Endothelial cell of umbilical vein (primary cell): ENCODE measurements around the gene PLOD2. TPM values are rescaled to one million over a fixed set of nuclear protein-coding genes. Genes with fewer than 3 reads are reported as not detected.

Experiments
- BruUV-seq: library from RNA; stranded (reverse); fragments of 400-500 nt; replicated peaks from 2 replicates; lab custom pipeline; 2021; lab: Mats Ljungman, UMichigan
- CTCF ChIA-PET: fragments of 300-600, 350-600 bp; sonication (Branson Sonifier 250); formaldehyde crosslinking; loops from one replicate; lab custom pipeline; 2021; ENCODE audit warnings: antibody characterized with exemption, inconsistent platforms; lab: Charles Lee
- POLR2A ChIA-PET: fragments of 300-600, 350-600 bp; sonication (Branson Sonifier 250); formaldehyde crosslinking; loops from one replicate; lab custom pipeline; 2021; ENCODE audit warnings: antibody characterized with exemption, inconsistent platforms; lab: Charles Lee
- DNase-seq: peaks from one replicate; pipeline ENCODE4 v3.0.0-alpha.2; 2011; ENCODE audit warnings: low read depth, low spot score
- FAIRE-seq: peaks from 2 replicates; lab custom pipeline; 2011; peaks lifted over from hg19 to GRCh38; lab: Jason Lieb, UNC
- H2AFZ ChIP-seq: 2 replicates; pipeline ENCODE4 v1.6.0; 2012; ENCODE audit warnings: low read depth, low read length, control low read depth, inconsistent platforms
- H3K27ac ChIP-seq: 2 replicates; pipeline ENCODE4 v1.5.1; 2011; ENCODE audit warnings: low read depth, mild to moderate bottlenecking, control low read depth, low read length, moderate library complexity; ENCODE audit not compliant: insufficient read depth
- H3K27me3 ChIP-seq, 2 experiments: 2 replicates each; pipeline versions ENCODE4 v1.6.0 to v1.6.1; 2011; ENCODE audit warnings: low read length in 2 of 2, mixed read lengths in 1 of 2; ENCODE audit not compliant: control insufficient read depth in 2 of 2, insufficient read depth in 2 of 2
- H3K36me3 ChIP-seq, 2 experiments: 2 replicates in 1 of 2; 3 replicates in 1 of 2; pipeline ENCODE4 v1.5.1; 2011; ENCODE audit warnings: low read length in 2 of 2, mild to moderate bottlenecking in 1 of 2, moderate library complexity in 1 of 2; ENCODE audit not compliant: control insufficient read depth in 2 of 2, insufficient read depth in 2 of 2; ENCODE audit errors: extremely low read depth in 1 of 2
- H3K4me1 ChIP-seq: 3 replicates; pipeline ENCODE4 v1.5.1; 2011; ENCODE audit warnings: mild to moderate bottlenecking, low read length; ENCODE audit not compliant: control insufficient read depth, insufficient read depth; ENCODE audit errors: extremely low read depth
- H3K4me2 ChIP-seq: 2 replicates; pipeline ENCODE4 v1.6.1; 2011; ENCODE audit warnings: low read length, control low read depth, mixed read lengths; ENCODE audit not compliant: insufficient read depth
- H3K4me3 ChIP-seq, 3 experiments: fragments of 200-600 bp in 1 of 3; sonication (generic), shearing (Covaris generic) in 1 of 3; replicated peaks in 1 of 3; 2 replicates each; pipeline ENCODE4 v1.5.1; 2011 to 2016; ENCODE audit warnings: control low read depth in 3 of 3, low read length in 3 of 3, mild to moderate bottlenecking in 2 of 3, inconsistent platforms in 1 of 3, low read depth in 1 of 3, moderate library complexity in 1 of 3; ENCODE audit not compliant: insufficient read depth in 1 of 3
- H3K79me2 ChIP-seq: 2 replicates; pipeline ENCODE4 v1.6.0; 2012; ENCODE audit warnings: low read length, inconsistent platforms; ENCODE audit not compliant: control insufficient read depth, insufficient read depth
- H3K9ac ChIP-seq: replicated peaks from 2 replicates; pipeline ENCODE3; 2011; ENCODE audit warnings: low read length, control low read depth; ENCODE audit not compliant: insufficient read depth; ENCODE audit errors: extremely low read depth
- H3K9me1 ChIP-seq: replicated peaks from 3 replicates; pipeline ENCODE4 v1.6.0; 2011; ENCODE audit warnings: mild to moderate bottlenecking, low read length; ENCODE audit not compliant: control insufficient read depth, insufficient read depth; ENCODE audit errors: extremely low read depth
- H3K9me3 ChIP-seq: replicated peaks from 2 replicates; pipeline ENCODE4 v1.5.1; 2012; ENCODE audit warnings: low read length, inconsistent platforms; ENCODE audit not compliant: control insufficient read depth, insufficient read depth
- H4K20me1 ChIP-seq: replicated peaks from 2 replicates; pipeline ENCODE3; 2011; ENCODE audit warnings: mild to moderate bottlenecking, low read length; ENCODE audit not compliant: control insufficient read depth, insufficient read depth; ENCODE audit errors: extremely low read depth
- EZH2 ChIP-seq: IDR thresholded peaks from 2 replicates; pipeline ENCODE4 v1.6.1; 2012; ENCODE audit warnings: borderline replicate concordance, low read depth, mild to moderate bottlenecking, moderate library complexity, low read length, inconsistent platforms; ENCODE audit not compliant: severe bottlenecking
- FOS ChIP-seq: IDR thresholded peaks from 2 replicates; pipeline ENCODE4 v1.6.1; 2011; ENCODE audit warnings: mild to moderate bottlenecking, low read length, moderate library complexity, borderline replicate concordance; ENCODE audit not compliant: insufficient read depth
- GATA2 ChIP-seq: IDR thresholded peaks from 2 replicates; pipeline ENCODE4 v1.7.0; 2011; ENCODE audit warnings: low read depth, mild to moderate bottlenecking, moderate library complexity, mixed read lengths, low read length; ENCODE audit not compliant: insufficient read length, insufficient read depth
- JUN ChIP-seq: IDR thresholded peaks from 2 replicates; pipeline ENCODE4 v1.6.1; 2011; ENCODE audit warnings: borderline replicate concordance, low read depth; ENCODE audit not compliant: insufficient read length, insufficient read depth
- MYC ChIP-seq: IDR thresholded peaks from one replicate; pipeline ENCODE4 v1.6.1; 2011; ENCODE audit warnings: mild to moderate bottlenecking, low read depth, low read length
- POLR2A ChIP-seq: IDR thresholded peaks from 2 replicates; pipeline ENCODE4 v1.6.1; 2012; ENCODE audit warnings: low read depth, mild to moderate bottlenecking, control low read depth, low read length
- POLR2AphosphoS5 ChIP-seq: IDR thresholded peaks from 2 replicates; pipeline ENCODE4 v1.6.1; 2012; ENCODE audit warnings: low read depth, mild to moderate bottlenecking, control low read depth, low read length, moderate library complexity; ENCODE audit not compliant: insufficient read depth
- dilution Hi-C: fragments of 300-500 bp; cut with MboI; formaldehyde crosslinking; loops from one replicate; pipeline ENCODE4 v1.15.0; 2019; ENCODE audit warnings: low sequenced_read_pairs; ENCODE audit not compliant: extremely low pct_ligation_motif_present
- intact Hi-C: fragments of 100-400 bp; cut with micrococcal nuclease; formaldehyde crosslinking; loops from one replicate; pipeline ENCODE4 v1.10.0; 2022
- polyA plus RNA-seq, 4 experiments: library from polyadenylated mRNA; depleted of rRNA in 3 of 4; stranded (reverse) in 3 of 4; unstranded in 1 of 4; fragments of >200 nt; gene quantifications; 2 replicates each; pipeline versions ENCODE4 v1.2.1 to v1.2.3, GENCODE V29; 2011 to 2012; ENCODE audit warnings: missing spikeins in 1 of 4
- total RNA-seq: library from RNA; stranded (reverse); gene quantifications from 2 replicates; pipeline ENCODE4 v1.2.3, GENCODE V29; 2021
- TF ChIP-seq, protein P1 (sequence below), 2 donors: IDR thresholded peaks; 1 replicate in 1 of 2; 2 replicates in 1 of 2; pipeline ENCODE4 v1.5.1; 2011; ENCODE audit warnings: low read length in 2 of 2, mild to moderate bottlenecking in 2 of 2, moderate library complexity in 2 of 2, control low read depth in 1 of 2, inconsistent platforms in 1 of 2, low read depth in 1 of 2; ENCODE audit not compliant: insufficient read depth in 1 of 2; ENCODE audit errors: extremely low read depth in 1 of 2
- TF ChIP-seq, protein P2 (sequence below): IDR thresholded peaks from 2 replicates; pipeline ENCODE4 v1.6.1; 2011; ENCODE audit not compliant: insufficient read depth, insufficient read length

The PLOD2 gene
- total and polyA plus RNA-seq, 2 donors (not counting 3 experiments of a cell fraction or from before 2014, with no cell fraction given), result 36.1 to 193 TPM

DNA sequence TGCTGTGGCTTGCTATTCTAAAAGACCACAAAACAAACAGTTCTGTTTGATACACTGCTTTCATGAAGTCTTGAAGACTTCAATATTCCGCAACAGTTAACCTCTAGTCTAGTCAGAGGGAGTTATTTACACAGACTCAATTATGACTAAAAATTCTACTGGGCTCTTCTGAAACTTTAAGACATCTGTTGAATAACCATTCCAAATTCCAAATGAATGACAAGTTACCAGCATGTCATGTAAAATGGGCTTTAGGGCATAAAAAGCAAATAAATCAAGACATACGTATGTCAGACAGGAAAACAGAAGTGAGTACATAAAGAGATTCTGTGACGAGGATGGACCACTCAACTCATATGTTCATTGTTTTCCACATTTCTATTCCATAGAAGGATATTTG lies 93.9 kb downstream of the PLOD2 start:
- Histone ChIP-seq H3K27me3 (no peaks in the 10 kb centered on the region), H3K4me3 (no peak overlapping the region), H4K20me1 (no peaks in the 10 kb centered on the region), H3K4me1 (peaks cover 4% of the 10 kb centered on the region), H3K36me3 (peaks cover 8 to 20% of the 10 kb centered on the region in 2 experiments), H3K79me2 (no peaks in the 10 kb centered on the region), H3K9me1 (no peaks in the 10 kb centered on the region), H3K27ac (no peak overlapping the region), H3K4me2 (no peak overlapping the region), H2AFZ (no peak overlapping the region), H3K9me3 (no peaks in the 10 kb centered on the region), H3K9ac (no peak overlapping the region)
- intact Hi-C loops, result loop anchor here (5.0 kb wide), 1 partner anchor 525 kb away; no protein-coding TSS in a partner anchor
- BruUV-seq, result no TSS peak
- CTCF ChIA-PET, result no interaction called here
- DNase-seq (no peak), FAIRE-seq (no peak)
- no peak for TF ChIP-seq MYC
- TF ChIP-seq, protein P1, sequence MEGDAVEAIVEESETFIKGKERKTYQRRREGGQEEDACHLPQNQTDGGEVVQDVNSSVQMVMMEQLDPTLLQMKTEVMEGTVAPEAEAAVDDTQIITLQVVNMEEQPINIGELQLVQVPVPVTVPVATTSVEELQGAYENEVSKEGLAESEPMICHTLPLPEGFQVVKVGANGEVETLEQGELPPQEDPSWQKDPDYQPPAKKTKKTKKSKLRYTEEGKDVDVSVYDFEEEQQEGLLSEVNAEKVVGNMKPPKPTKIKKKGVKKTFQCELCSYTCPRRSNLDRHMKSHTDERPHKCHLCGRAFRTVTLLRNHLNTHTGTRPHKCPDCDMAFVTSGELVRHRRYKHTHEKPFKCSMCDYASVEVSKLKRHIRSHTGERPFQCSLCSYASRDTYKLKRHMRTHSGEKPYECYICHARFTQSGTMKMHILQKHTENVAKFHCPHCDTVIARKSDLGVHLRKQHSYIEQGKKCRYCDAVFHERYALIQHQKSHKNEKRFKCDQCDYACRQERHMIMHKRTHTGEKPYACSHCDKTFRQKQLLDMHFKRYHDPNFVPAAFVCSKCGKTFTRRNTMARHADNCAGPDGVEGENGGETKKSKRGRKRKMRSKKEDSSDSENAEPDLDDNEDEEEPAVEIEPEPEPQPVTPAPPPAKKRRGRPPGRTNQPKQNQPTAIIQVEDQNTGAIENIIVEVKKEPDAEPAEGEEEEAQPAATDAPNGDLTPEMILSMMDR (IDR thresholded peaks at IDR 0.05; ENCODE audit: extremely low read depth in 1 of 2, insufficient read depth in 1 of 2, low read depth in 1 of 2, low read length in 2 of 2), result no peak
- no peak for TF ChIP-seq POLR2AphosphoS5
- TF ChIP-seq POLR2A, result no peak
- no peak for TF ChIP-seq JUN
- TF ChIP-seq FOS, result no peak
- TF ChIP-seq, protein P2, sequence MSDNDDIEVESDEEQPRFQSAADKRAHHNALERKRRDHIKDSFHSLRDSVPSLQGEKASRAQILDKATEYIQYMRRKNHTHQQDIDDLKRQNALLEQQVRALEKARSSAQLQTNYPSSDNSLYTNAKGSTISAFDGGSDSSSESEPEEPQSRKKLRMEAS, result no peak
- TF ChIP-seq EZH2, result no peak
- TF ChIP-seq GATA2, result no peak
- POLR2A ChIA-PET, result no interaction called here
- dilution Hi-C loops, result no loop called here
